Right cardiac atrium (tissue), 5 donors: ENCODE results near the gene NR1D1. TPM values are rescaled to one million over a fixed set of nuclear protein-coding genes. Genes with fewer than 3 reads are reported as not detected.

Source experiments
- ATAC-seq, 2 donors: fragments of 200-7000 bp; cut with Tn5 transposase; one replicate each; pipeline versions ENCODE4 v1.8.0 to v1.9.1; 2020; ENCODE audit warnings: moderate library complexity in 2 of 2, mild to moderate bottlenecking in 1 of 2
- DNase-seq, 3 donors: peaks; one replicate each; pipeline ENCODE4 v3.0.0-alpha.2; 2020
- H3K27ac ChIP-seq: one replicate; pipeline ENCODE4 v1.5.1; 2013; ENCODE audit warnings: mild to moderate bottlenecking, low read length, control low read depth, moderate library complexity
- H3K27me3 ChIP-seq: one replicate; pipeline ENCODE4 v1.6.1; 2013; ENCODE audit not compliant: control insufficient read depth, insufficient read depth
- H3K4me1 ChIP-seq: one replicate; pipeline ENCODE4 v1.6.1; 2013; ENCODE audit warnings: low read length; ENCODE audit not compliant: control insufficient read depth, insufficient read depth
- H3K4me3 ChIP-seq: one replicate; pipeline ENCODE4 v1.5.1; 2013; ENCODE audit warnings: low read length, control low read depth
- H3K9me3 ChIP-seq: one replicate; pipeline ENCODE4 v1.6.1; 2013; ENCODE audit warnings: low read length; ENCODE audit not compliant: control insufficient read depth
- WGBS: extraction: QIAGEN DNeasy Blood & Tissue Kit; methylation state at CpG from one replicate; pipeline ENCODE4 v1.1.7; 2013; 5-methylcytosine and 5-hydroxymethylcytosine counted together
- intact Hi-C, 4 donors: fragments of 100-400 bp; cut with DNase I; formaldehyde crosslinking; loops; one replicate each; pipeline versions ENCODE4 v1.11.0 to v1.14.0; 2022 to 2023
- polyA plus RNA-seq: library from polyadenylated mRNA; stranded (reverse); fragments of 200-250 nt; gene quantifications from one replicate; pipeline ENCODE4 v1.2.3, GENCODE V29; 2013
- total RNA-seq, 4 donors: library from RNA; stranded (reverse); fragmentation: NEBNext Ultra II Directional; extraction: Animal tissue kit (Norgen Biotek cat#: 25700); gene quantifications; one replicate each; pipeline ENCODE4 v1.2.1, GENCODE V29; 2021
- donor health status: healthy with polysubstance abuse.
- donor health status: DM: no; HTN: yes; CAD: no.
- donor health status: DM: no; HTN: no; CAD: no.
- donor health status: DM: no; HTN: yes; CAD: no; lungs with severe emphysema.
- donor health status: DM: yes; HTN: yes; CAD: no.

NR1D1 gene
- total and polyA plus RNA-seq, 5 donors: 10.2 to 25.1 (median 16.4) TPM

GRCh38 chr17:40072040-40072734, 28.2 kb downstream of the NR1D1 start:
- ATAC-seq: peak; percentile 13 to 32
- peak; percentile 75 to 89 (median 87) for DNase-seq
- WGBS: 10% methylated on average over 19 of the region's 19 CpGs
- Histone ChIP-seq H3K27me3 (no peaks in the 10 kb centered on the region), H3K27ac (peak overlapping the region; percentile 76), H3K4me1 (peaks cover 69% of the 10 kb centered on the region), H3K9me3 (no peaks in the 10 kb centered on the region), H3K4me3 (no peak overlapping the region)
- intact Hi-C loops: no loop called here

GRCh38 chr17:40071313-40072039, 28.9 kb downstream of the NR1D1 start:
- intact Hi-C loops: no loop called here
- no peaks in the 10 kb centered on the region for H3K9me3 ChIP-seq
- H3K4me1 ChIP-seq: peaks cover 63% of the 10 kb centered on the region
- 39% methylated on average over 16 of the region's 16 CpGs for WGBS
- H3K27ac ChIP-seq: peak overlapping the region; percentile 76
- ATAC-seq (peak; percentile 1 to 8), DNase-seq (peak; percentile 69 to 90 (median 88))
- no peak overlapping the region for H3K4me3 ChIP-seq
- H3K27me3 ChIP-seq: no peaks in the 10 kb centered on the region

GRCh38 chr17:40070709-40071312, 29.6 kb downstream of the NR1D1 start:
- intact Hi-C loops: no loop called here
- H3K4me3 ChIP-seq: no peak overlapping the region

GRCh38 chr17:40069751-40070708, 30.4 kb downstream of the NR1D1 start:
- 24% methylated on average over 14 of the region's 14 CpGs for WGBS
- peaks cover 58% of the 10 kb centered on the region for H3K4me1 ChIP-seq
- intact Hi-C loops: loop anchor here in 2 of 4 donors (5.0 kb wide), 1 partner anchor 42 kb away; no protein-coding TSS in a partner anchor
- H3K27ac ChIP-seq: peak overlapping the region; percentile 76
- H3K4me3 ChIP-seq: no peak overlapping the region
- ATAC-seq (peak in 1 of 2 donors; percentile 3), DNase-seq (peak in 2 of 3 donors; percentile 70 to 73)
- no peaks in the 10 kb centered on the region for H3K9me3 ChIP-seq
- no peaks in the 10 kb centered on the region for H3K27me3 ChIP-seq

More at GRCh38 chr17:40070709-40071312, 29.6 kb downstream of the NR1D1 start:
- ATAC-seq (no peak), DNase-seq (no peak)
- Histone ChIP-seq H3K27ac (peak overlapping the region; percentile 76), H3K9me3 (no peaks in the 10 kb centered on the region), H3K4me1 (peaks cover 58% of the 10 kb centered on the region), H3K27me3 (no peaks in the 10 kb centered on the region)
- 31% methylated on average over 8 of the region's 8 CpGs for WGBS

- ATAC-seq (peak; percentile 59 to 60), DNase-seq (peak; percentile 91 to 98 (median 97))
- H3K4me1 ChIP-seq: peaks cover 55% of the 10 kb centered on the region
- H3K27me3 ChIP-seq: no peaks in the 10 kb centered on the region
- no peaks in the 10 kb centered on the region for H3K9me3 ChIP-seq
- intact Hi-C loops: loop anchor here in 2 of 4 donors (5.0 kb wide), 1 partner anchor 43 kb away; no protein-coding TSS in a partner anchor
- H3K4me3 ChIP-seq: peak overlapping the region; percentile 13
- 3% methylated on average over 14 of the region's 14 CpGs for WGBS
- peak overlapping the region; percentile 95 for H3K27ac ChIP-seq
Measured at GRCh38 chr17:40068917-40069750, 31.3 kb downstream of the NR1D1 start.

- H3K9me3 ChIP-seq: no peaks in the 10 kb centered on the region
- ATAC-seq (no peak), DNase-seq (no peak)
- peaks cover 52% of the 10 kb centered on the region for H3K4me1 ChIP-seq
- H3K4me3 ChIP-seq: peak overlapping the region; percentile 13
- intact Hi-C loops: loop anchor here in 2 of 4 donors (5.0 kb wide), 1 partner anchor 44 kb away; no protein-coding TSS in a partner anchor
- H3K27me3 ChIP-seq: no peaks in the 10 kb centered on the region
- H3K27ac ChIP-seq: peak overlapping the region; percentile 95
- 7% methylated on average over 5 of the region's 5 CpGs for WGBS
Measured at GRCh38 chr17:40068584-40068916, 31.8 kb downstream of the NR1D1 start.

GRCh38 chr17:40068129-40068581, 32.2 kb downstream of the NR1D1 start:
- H3K27me3 ChIP-seq: no peaks in the 10 kb centered on the region
- H3K4me1 ChIP-seq: peaks cover 48% of the 10 kb centered on the region
- intact Hi-C loops: loop anchor here in 2 of 4 donors (5.0 kb wide), 1 partner anchor 44 kb away; no protein-coding TSS in a partner anchor
- peak overlapping the region; percentile 95 for H3K27ac ChIP-seq
- ATAC-seq: no peak
- DNase-seq: peak in 1 of 3 donors; percentile 55
- 30% methylated on average over 4 of the region's 4 CpGs for WGBS
- no peaks in the 10 kb centered on the region for H3K9me3 ChIP-seq
- H3K4me3 ChIP-seq: no peak overlapping the region

GRCh38 chr17:40067710-40068109, 32.7 kb downstream of the NR1D1 start:
- intact Hi-C loops: loop anchor here in 2 of 4 donors (5.0 kb wide), 1 partner anchor 45 kb away; no protein-coding TSS in a partner anchor
- peak overlapping the region; percentile 95 for H3K27ac ChIP-seq
- ATAC-seq: no peak
- peaks cover 46% of the 10 kb centered on the region for H3K4me1 ChIP-seq
- no peaks in the 10 kb centered on the region for H3K9me3 ChIP-seq
- no peak overlapping the region for H3K4me3 ChIP-seq
- no peaks in the 10 kb centered on the region for H3K27me3 ChIP-seq
- peak in 1 of 3 donors; percentile 6 for DNase-seq
- 94% methylated on average over 7 of the region's 7 CpGs for WGBS

- whole genome bisulfite sequencing: 60% methylated on average over 11 of the region's 11 CpGs
- Histone ChIP-seq H3K9me3 (no peaks in the 10 kb centered on the region), H3K27me3 (no peaks in the 10 kb centered on the region), H3K4me3 (peak overlapping the region; percentile 84), H3K4me1 (peaks cover 33% of the 10 kb centered on the region), H3K27ac (peak overlapping the region; percentile 57)
- ATAC-seq (no peak), DNase-seq (peak in 2 of 3 donors; percentile 52 to 68)
- intact Hi-C loops: loop anchor here in 2 of 4 donors (5.0 kb wide), 1 partner anchor 46 kb away; no protein-coding TSS in a partner anchor
Measured at GRCh38 chr17:40065769-40066510, 34.4 kb downstream of the NR1D1 start.
